Right atrium auricular region (tissue), 2 donors: Measurements from ENCODE around the gene NIPBL. TPM values are rescaled to one million over a fixed set of nuclear protein-coding genes. Genes with fewer than 3 reads are reported as not detected.

Experiments used
- DNase-seq: peaks from one replicate; pipeline ENCODE4 v3.0.0-alpha.2; 2019; ENCODE audit warnings: low spot score
- H3K27ac ChIP-seq, 2 donors: fragments of 200-600 bp; sonication (generic); 1 replicate in 1 of 2; 2 replicates in 1 of 2; pipeline ENCODE4 v1.5.1; 2016 to 2019
- H3K27me3 ChIP-seq, 2 donors: fragments of 200-600 bp; sonication (generic); one replicate each; pipeline versions ENCODE4 v1.5.1 to v1.6.0; 2017 to 2019
- H3K36me3 ChIP-seq: fragments of 200-600 bp; sonication (generic); one replicate; pipeline ENCODE4 v1.5.1; 2016
- H3K4me1 ChIP-seq, 2 donors: fragments of 200-600 bp; sonication (generic); one replicate each; pipeline versions ENCODE4 v1.5.1 to v1.6.0; 2017 to 2019
- H3K4me3 ChIP-seq, 2 donors: fragments of 200-600 bp; sonication (generic); 1 replicate in 1 of 2; 2 replicates in 1 of 2; pipeline ENCODE4 v1.5.1; 2017 to 2019; ENCODE audit warnings: mild to moderate bottlenecking in 1 of 2, moderate library complexity in 1 of 2
- H3K9me3 ChIP-seq, 2 donors: fragments of 200-600 bp; sonication (generic); one replicate each; pipeline ENCODE4 v1.5.1; 2019
- CTCF ChIP-seq, 2 donors: fragments of 200-600 bp; sonication (generic); IDR thresholded peaks; one replicate each; pipeline ENCODE4 v1.5.1; 2019; ENCODE audit warnings: antibody characterized with exemption in 2 of 2
- total RNA-seq, 2 donors: library from RNA; depleted of rRNA; stranded (reverse); fragments of >200 nt; gene quantifications; one replicate each; pipeline ENCODE4 v1.1.0, GENCODE V29; 2016

NIPBL gene
- total RNA-seq, 2 donors from 2014 or later: 32.3 to 43.1 TPM

- no peak for TF ChIP-seq CTCF (IDR thresholded peaks at IDR 0.05)
- H3K9me3 ChIP-seq: no peaks in the 10 kb centered on the region
- H3K4me3 ChIP-seq: no peak overlapping the region
- H3K27ac ChIP-seq: no peak overlapping the region
- H3K36me3 ChIP-seq: no peaks in the 10 kb centered on the region
- no peak for DNase-seq
- peaks cover 0 to 23% of the 10 kb centered on the region in 2 donors for H3K4me1 ChIP-seq
- no peaks in the 10 kb centered on the region for H3K27me3 ChIP-seq
Measured at GRCh38 chr5:36919238-36919637, 42.7 kb downstream of the NIPBL start.

DNA sequence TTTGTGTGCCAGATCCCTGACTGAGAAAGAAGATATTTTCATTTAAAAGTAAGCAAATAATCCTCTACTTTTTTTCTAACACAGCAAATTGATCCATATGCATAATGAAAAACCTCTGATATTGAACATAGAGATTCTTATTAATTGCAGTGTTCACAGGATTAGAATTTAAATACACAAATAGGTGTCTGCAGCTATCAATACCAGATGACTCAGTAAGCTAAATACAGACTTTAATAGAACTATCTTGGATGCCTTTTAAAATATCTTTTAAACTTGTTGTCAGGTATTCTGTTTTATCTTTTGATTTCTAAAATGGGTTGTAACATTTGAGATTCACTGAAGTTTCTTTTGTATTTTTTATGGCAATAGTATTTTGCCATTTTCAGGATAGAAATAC is 43.1 kb downstream of the NIPBL start:
- Histone ChIP-seq H3K36me3 (no peaks in the 10 kb centered on the region), H3K9me3 (no peaks in the 10 kb centered on the region), H3K27me3 (no peaks in the 10 kb centered on the region), H3K4me3 (no peak overlapping the region), H3K4me1 (peaks cover 0 to 27% of the 10 kb centered on the region in 2 donors), H3K27ac (no peak overlapping the region)
- no peak for DNase-seq
- no peak for TF ChIP-seq CTCF (IDR thresholded peaks at IDR 0.05)

GRCh38 chr5:36928947-36929346 is 52.4 kb downstream of the NIPBL start:
- no peaks in the 10 kb centered on the region for H3K36me3 ChIP-seq
- no peak overlapping the region for H3K27ac ChIP-seq
- no peak overlapping the region for H3K4me3 ChIP-seq
- H3K4me1 ChIP-seq: peaks cover 0 to 28% of the 10 kb centered on the region in 2 donors
- DNase-seq: no peak
- no peaks in the 10 kb centered on the region for H3K9me3 ChIP-seq
- no peaks in the 10 kb centered on the region for H3K27me3 ChIP-seq
- TF ChIP-seq CTCF (IDR thresholded peaks at IDR 0.05): no peak

- Histone ChIP-seq H3K9me3 (no peaks in the 10 kb centered on the region), H3K4me3 (no peak overlapping the region), H3K27me3 (no peaks in the 10 kb centered on the region), H3K27ac (no peak overlapping the region), H3K36me3 (no peaks in the 10 kb centered on the region), H3K4me1 (peaks cover 0 to 25% of the 10 kb centered on the region in 2 donors)
- no peak for TF ChIP-seq CTCF (IDR thresholded peaks at IDR 0.05)
- no peak for DNase-seq
Measured at GRCh38 chr5:36929438-36929837, 52.9 kb downstream of the NIPBL start.

DNA sequence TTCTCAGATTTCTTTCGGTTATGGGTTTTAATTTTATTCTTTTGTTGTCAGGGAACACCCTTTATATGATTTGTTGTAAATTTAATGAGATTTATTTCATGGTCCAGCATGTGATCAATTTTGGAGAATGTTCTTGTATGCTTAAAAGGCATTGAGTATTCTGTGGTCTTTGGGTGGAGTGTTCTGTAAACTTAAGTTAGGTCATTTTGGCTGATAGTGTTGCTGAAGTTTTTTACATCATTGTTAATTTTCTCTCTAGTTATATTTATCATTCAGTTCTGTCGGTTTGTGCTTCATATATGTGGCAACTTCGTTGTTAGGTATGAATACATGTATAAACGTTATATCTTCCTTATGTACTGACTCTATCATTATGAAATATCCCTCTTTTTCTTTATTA is 55.5 kb downstream of the NIPBL start:
- Histone ChIP-seq H3K4me3 (no peak overlapping the region), H3K4me1 (peaks cover 0 to 18% of the 10 kb centered on the region in 2 donors), H3K27ac (no peak overlapping the region), H3K36me3 (no peaks in the 10 kb centered on the region), H3K27me3 (no peaks in the 10 kb centered on the region), H3K9me3 (no peaks in the 10 kb centered on the region)
- no peak for TF ChIP-seq CTCF (IDR thresholded peaks at IDR 0.05)
- DNase-seq: no peak

DNA sequence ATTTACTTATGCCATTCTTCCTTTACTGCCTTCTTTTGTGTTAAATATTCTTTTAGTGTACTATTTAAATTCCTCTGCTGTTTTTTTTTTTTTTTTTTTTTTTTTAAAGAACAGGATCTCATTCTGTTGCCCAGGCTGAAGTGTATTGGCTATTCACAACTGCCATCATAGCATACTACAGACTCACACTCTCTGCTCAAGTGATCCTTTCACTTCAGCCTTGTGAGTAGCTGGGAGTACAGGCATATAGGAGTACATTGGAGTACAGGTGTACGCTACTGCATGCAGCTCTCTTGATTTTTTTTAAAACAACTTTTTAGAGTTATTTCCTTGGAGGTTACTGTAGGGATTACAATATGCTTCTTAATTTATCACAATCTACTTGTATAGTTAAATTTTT is 56.1 kb downstream of the NIPBL start:
- DNase-seq: no peak
- no peak for TF ChIP-seq CTCF (IDR thresholded peaks at IDR 0.05)
- Histone ChIP-seq H3K9me3 (no peaks in the 10 kb centered on the region), H3K27me3 (no peaks in the 10 kb centered on the region), H3K4me1 (peaks cover 0 to 20% of the 10 kb centered on the region in 2 donors), H3K27ac (no peak overlapping the region), H3K4me3 (no peak overlapping the region), H3K36me3 (no peaks in the 10 kb centered on the region)
